Retinal pigment epithelial cell (primary cell): ENCODE data around the gene JAZF1.

Experiments
- DNase-seq: peaks from one replicate; pipeline ENCODE4 v3.0.0-alpha.2; 2010; ENCODE audit warnings: low read depth
- H3K4me3 ChIP-seq: 2 replicates; pipeline ENCODE4 v1.5.1; 2011; ENCODE audit warnings: mild to moderate bottlenecking, low read length, control low read depth, moderate library complexity
- CTCF ChIP-seq: conservative IDR thresholded peaks from 2 replicates; pipeline ENCODE4 v1.5.1; 2011; ENCODE audit warnings: low read depth, low read length, control low read depth, inconsistent platforms

The JAZF1 gene

DNA sequence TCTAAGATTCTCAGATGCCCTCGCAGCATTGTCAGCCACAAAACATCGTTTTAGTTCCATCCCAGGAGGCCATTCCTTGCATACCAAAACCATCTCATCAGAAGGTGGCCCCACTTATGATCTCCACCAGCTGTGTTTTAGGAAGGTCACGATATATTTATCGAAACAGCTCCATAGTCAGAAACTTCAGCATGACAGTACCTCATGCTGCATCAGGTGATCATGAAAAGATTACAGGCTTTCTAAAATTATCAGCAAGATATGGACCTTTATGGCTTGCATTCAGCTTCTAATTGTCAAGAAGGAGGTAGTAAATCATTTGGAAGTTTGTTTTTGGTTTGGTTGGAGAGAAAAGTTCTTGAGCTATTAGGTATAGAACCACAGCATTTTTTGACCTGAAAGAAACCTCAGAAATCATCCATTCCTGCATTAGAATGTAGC, 20.0 kb downstream of the JAZF1 start:
- no peak for DNase-seq
- no peak for TF ChIP-seq CTCF
- no peak overlapping the region for H3K4me3 ChIP-seq

DNA sequence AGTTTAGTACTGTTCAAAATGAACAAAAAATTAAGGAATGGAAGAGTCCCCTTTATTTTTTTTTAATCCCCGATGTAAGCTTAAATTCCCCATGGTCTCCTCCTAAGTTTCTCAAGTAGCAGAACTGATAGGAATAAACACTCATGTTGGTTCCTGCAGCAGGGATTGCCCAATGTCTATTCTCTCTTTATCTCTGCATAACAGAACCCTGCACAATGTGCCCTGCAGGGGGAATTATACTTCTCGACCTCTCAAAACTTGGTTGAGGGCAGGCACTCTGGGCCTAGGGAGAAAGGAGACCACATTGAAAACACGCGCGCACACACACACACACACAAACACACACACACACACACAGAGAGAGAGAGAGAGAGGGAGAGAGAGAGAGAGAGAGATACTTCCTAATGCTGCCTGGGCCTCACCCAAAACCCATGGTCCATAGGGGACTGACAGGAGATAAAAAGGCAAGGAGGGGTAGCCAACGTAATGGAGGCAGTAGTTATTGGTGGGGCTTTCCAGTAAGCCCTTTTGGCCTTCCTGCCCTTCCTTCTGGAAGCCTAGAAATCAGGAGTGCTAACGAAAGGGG, 22.7 kb downstream of the JAZF1 start:
- TF ChIP-seq CTCF: no peak
- DNase-seq: no peak
- H3K4me3 ChIP-seq: no peak overlapping the region

GRCh38 chr7:28157076-28157745, 23.4 kb downstream of the JAZF1 start:
- no peak overlapping the region for H3K4me3 ChIP-seq
- no peak for DNase-seq
- TF ChIP-seq CTCF: no peak

GRCh38 chr7:28156401-28156800, 24.2 kb downstream of the JAZF1 start:
- H3K4me3 ChIP-seq: no peak overlapping the region
- TF ChIP-seq CTCF: no peak
- DNase-seq: no peak

DNA sequence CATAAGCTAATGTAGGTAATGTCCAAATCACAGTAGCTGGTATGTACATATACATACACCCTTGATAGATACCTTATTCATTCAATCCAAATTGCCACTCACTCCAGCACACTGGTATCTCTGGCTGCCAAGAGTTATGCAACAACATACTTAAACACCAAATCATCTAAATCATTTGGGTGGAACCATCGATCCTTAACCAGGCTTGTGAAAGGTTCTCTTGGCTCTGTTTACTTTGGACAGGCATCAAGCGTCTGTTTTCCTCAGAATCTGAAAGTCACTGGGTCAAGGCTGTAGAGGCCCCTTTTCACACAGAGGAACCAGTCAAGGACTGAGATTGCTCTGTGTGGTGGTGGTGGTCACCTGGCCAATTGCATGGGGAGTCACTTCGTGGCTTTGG, 24.6 kb downstream of the JAZF1 start:
- no peak for TF ChIP-seq CTCF
- no peak overlapping the region for H3K4me3 ChIP-seq
- DNase-seq: no peak

DNA sequence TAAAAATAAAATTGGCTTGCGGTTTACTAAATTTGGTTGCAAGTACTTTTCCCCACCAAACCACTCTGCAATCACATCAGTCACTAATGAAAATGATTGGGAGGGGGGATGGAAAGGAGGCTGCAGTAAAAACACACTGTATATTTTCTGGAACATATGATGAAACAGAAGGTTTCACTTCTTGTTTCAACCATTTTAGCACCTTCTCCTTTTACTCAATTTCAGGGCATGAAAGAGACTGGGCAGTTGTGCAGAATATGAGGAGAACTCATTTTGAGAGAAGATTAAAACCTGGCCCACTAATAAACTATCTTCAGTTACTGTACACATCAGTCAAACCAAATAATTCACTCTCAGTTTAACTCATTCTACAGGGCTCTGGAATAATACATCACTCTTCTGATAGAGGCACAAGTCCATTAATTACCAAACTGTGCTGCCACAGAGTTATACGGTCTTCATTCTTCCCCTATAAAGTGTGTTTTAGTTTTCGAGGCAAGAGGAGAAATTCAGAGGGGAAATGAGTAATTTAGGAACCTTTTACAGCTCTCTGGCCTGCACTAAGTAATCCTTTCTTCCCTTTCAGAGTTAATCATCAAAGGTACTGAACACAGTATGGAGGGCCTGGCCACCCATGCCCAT, 25.5 kb downstream of the JAZF1 start:
- H3K4me3 ChIP-seq: no peak overlapping the region
- no peak for TF ChIP-seq CTCF
- DNase-seq: no peak

- DNase-seq: no peak
- no peak for TF ChIP-seq CTCF
- no peak overlapping the region for H3K4me3 ChIP-seq
Measured at GRCh38 chr7:28152594-28152993, 28.0 kb downstream of the JAZF1 start.
